SK-MEL-5 (cell line): ENCODE results near the gene PNCK. TPM values are rescaled to one million over a fixed set of nuclear protein-coding genes. Genes with fewer than 3 reads are reported as not detected.

Experiments
- DNase-seq: peaks from one replicate; pipeline ENCODE4 v3.0.0-alpha.2; 2016; ENCODE audit warnings: low read depth, low spot score
- in situ Hi-C: cut with HindIII; loops from 2 replicates; pipeline ENCODE4 v1.10.0; 2016; ENCODE audit warnings: low sequenced_read_pairs, high pct_unique_total_duplicates, low pct_unique_long_range_greater_than_20kb
- small RNA-seq, 2 experiments: library from RNA; depleted of rRNA; stranded (forward); fragments of <200 nt; gene quantifications; one replicate each; pipeline ENCODE3, GENCODE V24; 2014
- total RNA-seq: library from RNA; depleted of rRNA; stranded (reverse); fragments of >200 nt; shearing (Covaris generic); gene quantifications from 2 replicates; pipeline ENCODE4 v1.2.3, GENCODE V29; 2014; rRNA removed

The PNCK gene
- total RNA-seq, 1 experiment from 2014 or later, result 0.87 TPM

DNA sequence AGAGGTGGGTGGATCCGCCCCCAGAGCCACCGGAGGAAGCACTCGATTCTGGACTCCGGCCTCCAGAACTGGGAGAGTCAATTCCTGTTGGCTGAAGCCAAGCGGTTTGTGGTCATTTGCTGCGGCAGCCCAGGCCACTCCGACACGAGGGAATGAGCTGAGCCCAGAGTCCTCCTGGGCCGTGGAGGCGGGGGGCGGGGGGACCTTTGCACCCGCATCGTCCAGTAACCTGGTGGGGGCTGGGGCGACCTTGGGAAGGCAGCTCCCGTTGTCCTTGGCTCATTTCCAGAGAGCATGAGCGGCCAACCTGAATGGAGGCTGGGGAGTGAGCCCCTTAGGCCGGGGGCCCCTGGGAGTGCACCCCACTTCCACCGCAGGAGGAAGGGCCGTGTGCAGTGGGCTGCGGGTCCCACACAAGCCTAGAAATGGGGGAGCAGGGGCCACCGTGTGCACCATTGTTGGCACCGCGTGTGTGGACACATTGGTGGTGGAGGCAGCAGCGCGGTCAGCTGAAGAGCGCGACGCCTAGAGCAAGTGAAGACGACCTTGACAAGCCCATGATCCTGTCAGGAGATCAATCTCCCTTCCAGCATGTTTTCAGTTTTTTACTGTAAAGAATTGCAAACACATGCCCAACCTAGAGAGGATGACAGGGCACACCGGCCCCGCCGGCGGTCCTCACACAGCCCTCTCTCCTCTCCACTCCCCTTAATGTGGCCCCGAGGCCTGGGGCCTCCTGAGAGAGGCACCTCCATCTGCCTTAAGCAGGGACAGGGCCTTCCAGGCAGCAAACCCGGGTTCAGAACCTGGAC lies 46.5 kb downstream of the PNCK start:
- in situ Hi-C loops, result no loop called here
- DNase-seq, result no peak

DNA sequence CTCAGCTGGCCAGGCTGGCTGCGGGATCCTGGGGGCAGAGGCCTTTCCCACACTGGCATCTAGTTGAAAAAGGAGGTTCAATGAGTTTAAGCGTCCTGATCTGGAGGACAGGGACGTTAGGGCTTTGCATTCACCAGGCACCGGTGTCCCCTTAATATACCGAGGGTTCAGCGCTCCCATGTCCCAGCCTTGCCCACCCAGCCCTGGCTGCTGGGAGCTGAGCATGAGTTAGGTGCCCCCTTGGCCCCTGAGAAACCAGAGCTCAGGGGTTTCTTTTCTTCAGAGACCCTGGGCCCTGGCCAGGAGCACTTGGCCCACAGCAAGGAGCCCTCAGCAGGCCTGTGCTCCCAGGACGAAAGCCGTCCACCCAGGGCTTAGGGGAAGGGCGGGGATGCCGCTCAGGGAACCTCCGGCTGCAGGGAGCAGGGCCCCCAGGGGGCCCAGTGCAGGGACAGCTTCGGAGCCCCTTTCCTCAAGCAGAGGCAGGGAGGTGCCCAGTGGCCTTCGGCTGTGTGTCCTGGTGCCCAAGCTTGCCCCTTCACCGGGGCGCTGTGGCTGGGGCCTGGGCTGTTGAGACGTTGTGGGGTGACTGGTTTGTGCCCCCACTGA lies 47.5 kb downstream of the PNCK start:
- DNase-seq, result no peak
- in situ Hi-C loops, result no loop called here

DNA sequence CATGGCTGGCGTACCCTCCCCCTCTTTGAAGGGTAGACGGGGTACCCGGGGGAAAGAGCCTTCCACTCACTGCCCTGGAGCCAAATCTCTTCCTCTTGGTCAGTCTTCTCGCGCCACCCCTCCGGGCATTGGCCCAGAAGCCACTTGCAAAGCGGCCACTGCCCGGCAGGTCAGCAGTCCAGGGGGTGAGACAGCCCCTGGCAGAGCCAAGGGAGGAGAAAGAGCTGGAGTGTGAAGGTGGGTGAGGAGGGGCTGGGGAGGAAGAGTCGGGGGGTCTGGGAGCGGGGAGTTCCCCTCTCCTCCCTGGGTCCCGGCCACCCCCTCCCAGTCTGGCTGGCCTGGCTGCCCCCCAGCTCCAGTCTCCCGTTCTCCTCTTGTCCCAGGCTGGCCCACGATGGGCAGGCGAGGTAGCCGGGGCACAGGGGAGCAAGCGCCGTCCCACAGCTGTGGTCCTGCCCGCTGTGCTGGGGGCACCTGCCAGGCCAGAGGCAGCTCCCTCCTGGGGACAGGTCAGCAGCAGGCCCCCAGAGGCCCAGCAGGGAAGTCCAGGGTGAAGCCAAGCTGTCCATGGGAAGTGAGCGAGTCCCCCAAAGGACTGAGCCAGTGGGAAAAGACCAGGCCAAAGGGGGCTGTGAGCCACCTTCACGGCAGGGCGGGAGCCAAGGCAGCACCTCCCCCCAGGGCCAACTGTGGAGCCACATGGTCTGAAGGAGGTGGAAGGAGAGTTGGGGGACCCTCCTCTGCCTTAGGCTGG lies 48.2 kb downstream of the PNCK start:
- no peak for DNase-seq
- in situ Hi-C loops, result no loop called here

DNA sequence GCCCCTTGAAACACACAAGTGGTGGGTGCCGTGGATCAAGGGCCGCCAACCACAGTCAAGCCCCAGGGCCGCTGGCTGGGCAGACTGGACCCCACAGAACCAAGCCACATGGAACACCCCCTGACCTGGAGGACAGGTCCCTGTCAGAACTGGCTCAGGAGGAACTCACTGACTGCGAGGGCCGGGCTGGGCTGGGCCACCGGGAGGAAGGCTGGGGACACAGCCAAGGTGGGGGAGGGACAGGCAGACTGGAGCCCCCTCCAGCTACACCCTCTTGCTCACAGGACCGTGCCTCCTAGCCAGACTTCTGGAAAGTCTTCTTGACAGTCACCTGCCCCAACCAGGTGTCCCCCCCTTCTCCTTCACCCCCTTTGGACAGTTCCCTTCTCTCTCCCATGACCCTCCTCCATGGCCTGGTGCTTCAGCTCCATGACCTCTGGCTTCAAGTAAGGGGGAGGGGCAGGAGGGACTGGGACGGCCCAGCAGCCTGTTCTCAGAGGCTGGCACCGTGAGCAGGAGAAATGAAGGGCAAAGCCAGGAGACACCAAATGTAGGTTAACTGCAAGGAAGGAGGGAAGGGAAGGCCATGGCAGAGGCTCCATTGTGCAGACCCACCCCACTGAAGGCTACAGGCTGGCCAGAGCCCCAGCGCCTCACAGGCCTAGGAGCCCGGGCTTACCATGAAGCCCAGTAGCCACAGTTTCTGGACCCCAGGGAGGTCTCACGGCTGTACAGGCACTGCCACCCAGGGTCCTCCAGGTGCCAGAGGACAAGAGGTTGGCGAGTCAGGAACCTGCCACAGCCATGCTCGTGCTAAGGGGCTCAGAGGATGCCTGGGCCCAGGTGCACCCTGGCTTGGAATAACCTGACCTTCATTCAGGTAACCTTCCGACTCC lies 49.2 kb downstream of the PNCK start:
- in situ Hi-C loops, result no loop called here

DNA sequence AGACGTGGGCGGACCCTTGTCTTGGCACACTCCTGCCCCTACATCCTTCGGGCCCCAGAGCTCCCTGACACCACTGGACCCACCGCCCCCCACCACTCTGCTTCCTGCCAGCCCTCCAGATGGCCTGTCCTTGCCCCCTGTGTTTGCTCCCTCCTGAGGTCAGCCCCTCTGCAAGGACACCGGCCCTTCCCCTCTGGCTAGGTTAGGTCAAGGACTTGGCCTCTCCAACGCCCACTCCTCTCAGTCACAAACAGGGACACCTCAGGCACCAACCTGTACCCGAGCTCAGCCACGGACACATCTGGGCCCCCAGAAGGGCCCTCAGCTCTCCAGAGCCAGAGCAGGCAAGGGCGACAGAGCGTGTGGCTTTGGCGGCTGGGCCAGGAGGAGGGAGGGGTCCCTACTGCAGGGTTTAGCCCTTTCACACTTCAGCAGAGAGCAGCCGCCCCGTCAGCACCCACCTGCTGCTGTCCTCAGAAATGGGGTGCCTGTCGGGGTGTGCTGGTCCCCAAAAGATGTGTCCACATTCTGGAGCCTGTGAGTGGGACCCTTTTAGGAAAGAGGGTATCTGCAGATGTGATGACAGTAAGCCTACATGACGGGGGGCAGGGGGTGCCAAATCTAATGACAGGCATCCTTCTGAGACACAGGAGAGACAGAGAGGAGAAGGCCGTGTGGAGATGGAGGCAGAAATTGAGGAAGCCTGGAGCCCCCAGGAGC lies 50.1 kb downstream of the PNCK start:
- no peak for DNase-seq
- in situ Hi-C loops, result no loop called here

More for the DNA sequence above, 49.2 kb downstream of the PNCK start:
- no peak for DNase-seq

DNA sequence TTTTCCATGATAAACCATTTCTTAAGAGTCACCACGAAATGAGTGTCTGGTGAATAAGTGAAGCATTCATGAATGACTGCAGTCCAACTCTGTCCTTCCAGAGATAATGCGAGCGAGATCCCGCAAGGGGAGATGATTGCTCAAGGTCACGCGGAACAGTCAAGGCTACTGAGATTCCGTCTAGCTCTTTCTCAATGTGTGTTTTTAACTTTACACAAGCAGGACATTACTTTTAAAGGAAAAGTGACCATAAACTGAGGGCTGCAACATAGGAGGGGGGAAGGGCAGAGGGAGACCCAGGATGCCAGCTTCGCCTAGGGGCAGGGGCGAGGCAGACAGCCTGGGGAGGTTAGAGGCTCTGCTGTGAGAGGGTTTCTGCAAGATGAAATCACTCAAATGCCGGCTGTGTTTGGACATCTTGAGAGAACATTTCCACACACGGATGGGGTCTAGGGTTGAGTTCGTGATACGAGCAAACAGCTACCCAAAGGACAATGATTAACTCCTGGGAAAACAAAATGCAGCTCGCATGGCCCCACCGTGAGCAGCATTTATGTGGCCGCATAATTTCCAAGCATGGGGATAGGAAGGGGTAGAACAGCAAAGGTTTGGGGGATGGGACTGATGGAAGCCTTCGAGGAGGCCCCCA lies 50.8 kb downstream of the PNCK start:
- in situ Hi-C loops, result no loop called here
- DNase-seq, result no peak

DNA sequence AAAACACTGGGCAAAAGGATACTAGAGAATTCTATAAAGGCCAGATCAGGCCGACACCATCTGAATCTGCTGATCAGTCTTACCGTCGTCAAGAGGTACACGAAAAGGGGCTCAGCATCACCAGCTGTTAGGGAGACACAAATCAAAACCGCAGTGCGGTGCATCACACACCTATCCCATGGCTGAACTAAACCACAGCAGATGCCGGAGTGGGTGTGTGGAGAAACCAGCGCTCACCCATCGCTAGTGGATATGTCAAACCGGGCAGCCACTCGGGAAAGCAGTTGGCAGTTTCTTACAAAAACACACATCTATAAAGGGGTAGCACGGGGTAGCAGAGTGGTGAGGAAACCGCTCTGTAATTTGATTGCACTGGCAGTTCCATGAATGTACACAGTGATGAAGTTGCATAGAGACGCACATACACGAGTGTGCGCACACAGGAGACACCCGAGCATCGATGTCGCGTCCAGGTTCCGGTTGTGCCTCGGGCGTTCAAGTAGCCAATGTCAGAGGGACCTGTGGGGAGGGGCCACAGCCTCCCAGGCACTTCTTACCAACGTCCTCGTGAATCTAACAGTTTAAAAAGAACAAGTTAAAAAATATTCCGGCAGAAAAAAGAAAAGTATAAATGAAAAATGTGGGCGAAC lies 51.5 kb downstream of the PNCK start:
- in situ Hi-C loops, result no loop called here
- DNase-seq, result no peak

DNA sequence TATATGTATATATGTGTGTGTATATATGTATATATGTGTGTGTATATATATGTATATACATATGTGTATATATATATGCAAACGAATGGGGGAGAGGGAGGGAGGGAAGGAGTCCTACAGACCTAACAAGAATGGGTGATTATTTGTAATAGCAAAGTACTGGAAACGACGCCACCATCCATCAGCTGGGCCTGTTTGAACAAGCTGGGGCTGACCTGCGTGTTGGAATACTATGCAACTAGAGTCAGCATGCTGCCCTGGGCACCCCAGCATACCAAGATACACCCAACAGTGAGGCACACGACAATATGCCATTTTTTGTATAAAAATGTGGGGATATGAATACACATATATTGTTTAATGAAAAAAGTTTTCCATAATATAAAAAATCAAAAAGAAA lies 53.0 kb downstream of the PNCK start:
- no peak for DNase-seq
- in situ Hi-C loops, result no loop called here

Small RNA genes within 50 kb of the gene (small RNA-seq; reads per million reads assigned to genes)
- gene RN7SL687P, result 0 reads per million in 2 experiments

Other genes starting within 250 kb of the PNCK start
- 0.19 and 0.40 TPM in 2 replicates for gene TREX2, start 227.8 kb downstream of the PNCK start, total RNA-seq
- gene HAUS7, start 203.2 kb downstream of the PNCK start, total RNA-seq, result 22.1 and 24.7 TPM in 2 replicates
- not detected in 2 replicates for gene BGN, start 178.8 kb downstream of the PNCK start, total RNA-seq
- 0.05 TPM in 1 of 2 replicates, not detected in the other for gene ATP2B3, start 156.2 kb downstream of the PNCK start, total RNA-seq
- gene CCNQ, start 74.7 kb downstream of the PNCK start, total RNA-seq, result 44.4 and 45.2 TPM in 2 replicates
- gene DUSP9, start 26.6 kb downstream of the PNCK start, total RNA-seq, result 6.1 and 6.8 TPM in 2 replicates
- 44.7 and 48.1 TPM in 2 replicates for gene SLC6A8, start 14.1 kb upstream of the PNCK start, total RNA-seq
- 363 and 424 TPM in 2 replicates for gene BCAP31, start 50.6 kb upstream of the PNCK start, total RNA-seq
- gene ABCD1, start 51.0 kb upstream of the PNCK start, total RNA-seq, result 39.1 and 43.5 TPM in 2 replicates
- 2.7 and 4.8 TPM in 2 replicates for gene PLXNB3, start 90.4 kb upstream of the PNCK start, total RNA-seq
- gene SRPK3, start 107.2 kb upstream of the PNCK start, total RNA-seq, result 0.05 TPM in 1 of 2 replicates, not detected in the other
- 87.1 and 93.3 TPM in 2 replicates for gene IDH3G, start 120.6 kb upstream of the PNCK start, total RNA-seq
- 382 and 384 TPM in 2 replicates for gene SSR4, start 120.9 kb upstream of the PNCK start, total RNA-seq
- 14.6 and 15.2 TPM in 2 replicates for gene PDZD4, start 156.7 kb upstream of the PNCK start, total RNA-seq
- 58.4 and 78.9 TPM in 2 replicates for gene L1CAM, start 212.4 kb upstream of the PNCK start, total RNA-seq
- 0.26 and 0.27 TPM in 2 replicates for gene AVPR2, start 230.9 kb upstream of the PNCK start, total RNA-seq